Activated CD4-positive, alpha-beta T cell treated with anti-CD3 and anti-CD28 coated beads, Interleukin-2, amount 50 U/mL, for 24 hours (primary cell): ENCODE results near the gene TAF6L.
A peak's percentile ranks its signal among the peaks of the same experiment; 100 is the strongest.
"Not testable (repeated sequence)": the region's sequence is repeated elsewhere in the genome, so short reads cannot be mapped to it uniquely, and the experiment has no call there.

Experiments
- DNase-seq, 2 donors: peaks; one replicate each; pipeline ENCODE4 v3.0.0-alpha.2; 2020; ENCODE audit warnings: low read depth in 1 of 2, low spot score in 1 of 2

The TAF6L gene

GRCh38 chr11:62771144-62772021, at the start of gene TAF6L:
TSS of gene TAF6L (plus strand) at chr11:62771396. CDS start at chr11:62775784, 4,388 bp downstream.
- peak; percentile 93 for DNase-seq

GRCh38 chr11:62721994-62722393, 49.2 kb upstream of the TAF6L start:
- DNase-seq, result no peak

- DNase-seq, result no peak
Measured at GRCh38 chr11:62724171-62724570, 47.0 kb upstream of the TAF6L start.

- no peak for DNase-seq
Measured at GRCh38 chr11:62725646-62726045, 45.5 kb upstream of the TAF6L start.

- DNase-seq, result no peak
Measured at GRCh38 chr11:62726156-62726914, 44.9 kb upstream of the TAF6L start.

GRCh38 chr11:62726915-62727164, 44.4 kb upstream of the TAF6L start:
- no peak for DNase-seq

- peak; percentile 88 to 99 for DNase-seq
Measured at GRCh38 chr11:62727165-62727871, 43.9 kb upstream of the TAF6L start, which contains the start of gene HNRNPUL2. TSS of gene HNRNPUL2 (minus strand) at chr11:62727457. CDS start at chr11:62727156, 301 bp downstream.

GRCh38 chr11:62727872-62728170, 43.4 kb upstream of the TAF6L start:
- DNase-seq, result peak; percentile 51 to 87

- DNase-seq, result peak; percentile 54 to 80
Measured at GRCh38 chr11:62728171-62728988, 42.8 kb upstream of the TAF6L start, which contains the start of gene TTC9C. TSS of gene TTC9C (plus strand) at chr11:62728486. CDS start at chr11:62728849, 363 bp downstream.

GRCh38 chr11:62730076-62730475, 41.1 kb upstream of the TAF6L start:
- DNase-seq, result not testable (repeated sequence)

GRCh38 chr11:62732830-62733229, 38.4 kb upstream of the TAF6L start:
- no peak for DNase-seq

GRCh38 chr11:62737196-62737595, 34.0 kb upstream of the TAF6L start:
- DNase-seq, result no peak

- DNase-seq, result no peak
Measured at GRCh38 chr11:62747475-62748160, 23.6 kb upstream of the TAF6L start.

GRCh38 chr11:62749931-62750330, 21.3 kb upstream of the TAF6L start:
- DNase-seq, result not testable (repeated sequence)

GRCh38 chr11:62752177-62752785, 18.9 kb upstream of the TAF6L start:
- no peak for DNase-seq

- DNase-seq, result no peak
Measured at GRCh38 chr11:62752994-62753735, 18.0 kb upstream of the TAF6L start.

- peak; percentile 96 to 97 for DNase-seq
Measured at GRCh38 chr11:62753736-62754603, 17.2 kb upstream of the TAF6L start, which contains the start of gene ZBTB3. TSS of gene ZBTB3 (minus strand) at chr11:62754160. CDS start at chr11:62753664, 496 bp downstream.

- no peak for DNase-seq
Measured at GRCh38 chr11:62755086-62755615, 16.0 kb upstream of the TAF6L start.
